Gastrocnemius medialis (tissue), 4 donors: ENCODE measurements around the gene ENTPD5.

Experiments
- CTCF ChIP-seq, 5 experiments: fragments of 450-650 bp in 3 of 5; fragments of 200-600 bp in 2 of 5; sonication (generic) in 2 of 5; IDR thresholded peaks in 4 of 5; conservative IDR thresholded peaks in 1 of 5; 1 replicate in 4 of 5; 2 replicates in 1 of 5; pipeline ENCODE4 v1.5.1; 2016 to 2019; ENCODE audit warnings: antibody characterized with exemption in 5 of 5, mild to moderate bottlenecking in 3 of 5, moderate library complexity in 3 of 5
- POLR2A ChIP-seq, 2 donors: fragments of 450-650 bp; IDR thresholded peaks; one replicate each; pipeline ENCODE4 v1.6.1; 2017; ENCODE audit warnings: antibody characterized with exemption in 2 of 2, mild to moderate bottlenecking in 2 of 2, moderate library complexity in 2 of 2

DNA sequence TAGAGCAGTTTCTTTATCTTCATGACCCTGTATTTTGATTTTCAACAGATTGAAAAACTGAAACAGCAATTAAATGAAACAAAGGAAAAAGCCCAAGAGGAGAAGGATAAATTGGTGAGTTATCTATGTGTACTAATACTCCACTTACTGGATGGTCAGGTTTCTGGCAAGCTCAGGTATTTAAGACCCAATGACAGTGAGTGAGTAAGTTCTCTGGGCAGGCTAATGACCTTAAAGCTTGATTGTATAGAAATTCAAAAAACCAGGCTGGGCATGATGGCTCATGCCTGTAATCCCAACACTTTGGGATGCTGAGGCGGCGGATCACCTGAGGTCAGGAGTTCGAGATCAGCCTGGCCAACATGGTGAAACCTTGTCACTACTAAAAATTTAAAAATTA, 10.0 kb upstream of the ENTPD5 start:
- TF ChIP-seq CTCF (IDR thresholded peaks at IDR 0.05 in 4 of 5, conservative IDR thresholded peaks at IDR 0.05 in 1 of 5): no peak
- TF ChIP-seq POLR2A (IDR thresholded peaks at IDR 0.05): no peak
